ENCODE measurements around the gene TSPYL2. TPM values are rescaled to one million over a fixed set of nuclear protein-coding genes. Genes with fewer than 3 reads are reported as not detected.
A peak's percentile ranks its signal among the peaks of the same experiment; 100 is the strongest.

Gene TSPYL2
- total and polyA plus RNA-seq, 9 donors = 104 to 232 (median 167) TPM

GRCh38 chrX:53115550-53115874 is 33.3 kb downstream of the TSPYL2 start:
- H3K4me3 ChIP-seq = no peak overlapping the region
- no peaks in the 10 kb centered on the region for H3K9me3 ChIP-seq
- peak overlapping the region in 1 of 2 donors; percentile 34 for H3K27ac ChIP-seq
- DNase-seq = no peak
- H3K27me3 ChIP-seq = no peaks in the 10 kb centered on the region
- intact Hi-C loops (cut with DNase I) = no loop called here
- WGBS, 3 donors = 38 to 69% (median 53%) methylated on average over 2 of the region's 2 CpGs
- no peaks in the 10 kb centered on the region for H3K36me3 ChIP-seq
- TF ChIP-seq POLR2A (IDR thresholded peaks at IDR 0.05) = no peak
- TF ChIP-seq CTCF (IDR thresholded peaks at IDR 0.05) = no peak
- no peak for TF ChIP-seq EP300 (IDR thresholded peaks at IDR 0.05)
- H3K4me1 ChIP-seq (ENCODE audit: insufficient read depth) = peaks cover 4% of the 10 kb centered on the region

- Histone ChIP-seq H3K9me3 (no peaks in the 10 kb centered on the region), H3K4me3 (no peak overlapping the region), H3K36me3 (no peaks in the 10 kb centered on the region), H3K27ac (peak overlapping the region in 1 of 2 donors; percentile 34), H3K27me3 (no peaks in the 10 kb centered on the region), H3K4me1 (ENCODE audit: insufficient read depth) (peaks cover 4% of the 10 kb centered on the region)
- intact Hi-C loops (cut with DNase I) = no loop called here
- 33 to 44% (median 35%) methylated on average over 3 of the region's 3 CpGs for WGBS, 3 donors
- no peak for DNase-seq
- TF ChIP-seq CTCF (IDR thresholded peaks at IDR 0.05) (no peak), POLR2A (IDR thresholded peaks at IDR 0.05) (no peak), EP300 (IDR thresholded peaks at IDR 0.05) (no peak)
Measured at GRCh38 chrX:53116101-53116500, 33.9 kb downstream of the TSPYL2 start.

GRCh38 chrX:53122013-53122412 is 39.8 kb downstream of the TSPYL2 start:
- DNase-seq = peak in 1 of 5 donors; percentile 30
- no peaks in the 10 kb centered on the region for H3K4me1 ChIP-seq (ENCODE audit: insufficient read depth)
- H3K36me3 ChIP-seq = no peaks in the 10 kb centered on the region
- intact Hi-C loops (cut with DNase I) = no loop called here
- WGBS, 3 donors = 6 to 21% (median 17%) methylated on average over 1 of the region's 1 CpG
- TF ChIP-seq POLR2A (IDR thresholded peaks at IDR 0.05) = no peak
- TF ChIP-seq EP300 (IDR thresholded peaks at IDR 0.05) = no peak
- no peak for TF ChIP-seq CTCF (IDR thresholded peaks at IDR 0.05)
- no peak overlapping the region for H3K27ac ChIP-seq
- H3K9me3 ChIP-seq = no peaks in the 10 kb centered on the region
- H3K4me3 ChIP-seq = no peak overlapping the region
- no peaks in the 10 kb centered on the region for H3K27me3 ChIP-seq

- no peak for TF ChIP-seq CTCF (IDR thresholded peaks at IDR 0.05)
- TF ChIP-seq EP300 (IDR thresholded peaks at IDR 0.05) = no peak
- TF ChIP-seq POLR2A (IDR thresholded peaks at IDR 0.05) = no peak
- H3K9me3 ChIP-seq = no peaks in the 10 kb centered on the region
- H3K4me1 ChIP-seq (ENCODE audit: insufficient read depth) = peaks cover 1% of the 10 kb centered on the region
- no peaks in the 10 kb centered on the region for H3K36me3 ChIP-seq
- H3K27ac ChIP-seq = no peak overlapping the region
- H3K27me3 ChIP-seq = no peaks in the 10 kb centered on the region
- DNase-seq = no peak
- intact Hi-C loops (cut with DNase I) = no loop called here
- H3K4me3 ChIP-seq = no peak overlapping the region
Measured at GRCh38 chrX:53125506-53125905, 43.3 kb downstream of the TSPYL2 start.

GRCh38 chrX:53126377-53126776 is 44.2 kb downstream of the TSPYL2 start:
- 80 to 89% (median 87%) methylated on average over 2 of the region's 2 CpGs for WGBS, 3 donors
- intact Hi-C loops (cut with DNase I) = no loop called here
- no peak overlapping the region for H3K4me3 ChIP-seq

More at GRCh38 chrX:53126377-53126776, 44.2 kb downstream of the TSPYL2 start:
- Histone ChIP-seq H3K27me3 (no peaks in the 10 kb centered on the region), H3K9me3 (no peaks in the 10 kb centered on the region), H3K4me1 (ENCODE audit: insufficient read depth) (peaks cover 1% of the 10 kb centered on the region), H3K27ac (no peak overlapping the region), H3K36me3 (no peaks in the 10 kb centered on the region)
- TF ChIP-seq CTCF (IDR thresholded peaks at IDR 0.05) = no peak
- TF ChIP-seq EP300 (IDR thresholded peaks at IDR 0.05) = no peak
- TF ChIP-seq POLR2A (IDR thresholded peaks at IDR 0.05) = no peak
- DNase-seq = no peak

All from ovary (tissue), 9 donors.